ENCODE results near the gene TMED6.

TMED6 gene

DNA sequence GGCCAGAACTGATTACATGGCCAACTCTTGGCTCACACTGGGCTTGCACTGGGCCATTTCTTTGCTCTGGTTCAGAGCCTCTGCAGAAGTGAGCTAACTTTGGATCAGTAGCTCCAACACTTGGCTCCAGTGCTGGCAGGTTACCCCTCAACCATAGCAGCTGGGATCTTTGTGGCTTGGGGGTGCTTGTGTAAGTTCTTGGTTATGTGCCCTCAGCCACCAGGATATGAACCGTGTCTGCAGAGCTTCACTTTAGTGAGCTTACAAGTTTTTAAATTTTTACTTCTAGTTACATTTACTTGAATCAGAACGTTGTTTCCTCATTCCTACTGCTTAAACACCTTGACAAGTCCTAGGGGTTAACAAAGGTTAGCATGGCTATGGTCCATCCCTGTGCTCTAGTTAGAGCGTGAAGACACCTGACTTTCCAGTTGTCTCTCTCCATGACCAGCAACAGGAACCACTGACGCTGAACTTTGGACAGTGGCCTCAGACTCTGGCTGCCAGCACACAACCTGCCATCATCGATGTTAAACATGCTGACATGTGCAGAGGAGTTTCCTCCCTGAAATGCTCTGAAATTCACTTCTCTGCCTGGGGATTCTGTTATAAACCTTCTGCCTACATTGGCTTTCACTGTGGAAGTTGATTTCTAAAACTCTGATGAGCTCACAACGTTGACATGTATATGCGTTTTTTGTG is 25.3 kb downstream of the TMED6 start:
- peaks cover 56 to 89% of the 10 kb centered on the region in 2 donors for H3K36me3 ChIP-seq (replicated peaks in 1 of 2; ENCODE audit: control insufficient read depth in 2 of 2, insufficient read depth in 2 of 2, low read length in 2 of 2)
- H2BK12ac ChIP-seq (ENCODE audit: low read length) = no peak overlapping the region
- peaks cover 26% of the 10 kb centered on the region for H3K79me1 ChIP-seq (ENCODE audit: low read depth, low read length)
- DNase-seq (ENCODE audit: low spot score) = no peak
- no peak overlapping the region for H3K27ac ChIP-seq (replicated peaks; ENCODE audit: low read length)
- H3K23ac ChIP-seq (ENCODE audit: low read depth, low read length, poor library complexity) = no peak overlapping the region
- WGBS, 2 donors (ENCODE audit: extremely low coverage in 2 of 2, insufficient read length in 2 of 2, insufficient replicate concordance in 1 of 2) = no CpG with 5 or more reads among the region's 7 CpGs
- H2BK5ac ChIP-seq (ENCODE audit: low read length) = no peak overlapping the region
- peaks cover 13 to 16% of the 10 kb centered on the region in 2 donors for H3K4me1 ChIP-seq (ENCODE audit: control insufficient read depth in 2 of 2, insufficient read depth in 1 of 2, low read depth in 1 of 2, low read length in 2 of 2)
- H4K91ac ChIP-seq (ENCODE audit: low read depth, low read length, poor library complexity) = no peak overlapping the region
- no peak overlapping the region for H2AK5ac ChIP-seq (ENCODE audit: low read depth, low read length)
- H3K9ac ChIP-seq (ENCODE audit: low read depth, low read length, poor library complexity) = no peak overlapping the region
- peaks cover 0 to 2% of the 10 kb centered on the region in 2 donors for H3K9me3 ChIP-seq (replicated peaks in 1 of 2; ENCODE audit: control insufficient read depth in 2 of 2, insufficient read depth in 1 of 2, low read depth in 1 of 2, low read length in 2 of 2)
- H2BK15ac ChIP-seq (ENCODE audit: low read length) = no peak overlapping the region
- H3K27me3 ChIP-seq (ENCODE audit: control insufficient read depth in 3 of 3, insufficient read depth in 3 of 3, low read depth in 1 of 3, low read length in 3 of 3) = no peaks in the 10 kb centered on the region
- H3K4me3 ChIP-seq (ENCODE audit: low read length in 2 of 2) = no peak overlapping the region
- H3K4me2 ChIP-seq (ENCODE audit: insufficient read depth, low read length, poor library complexity, severe bottlenecking) = no peak overlapping the region
- no peak overlapping the region for H3K14ac ChIP-seq (ENCODE audit: low read length)
- no peak overlapping the region for H2AFZ ChIP-seq (ENCODE audit: low read length)
- H3K4ac ChIP-seq (ENCODE audit: low read length) = no peak overlapping the region
- H2BK120ac ChIP-seq (ENCODE audit: low read depth, low read length) = no peak overlapping the region
- no peak overlapping the region for H4K8ac ChIP-seq (ENCODE audit: low read depth, low read length)
- H3K18ac ChIP-seq (ENCODE audit: low read length) = no peak overlapping the region

DNA sequence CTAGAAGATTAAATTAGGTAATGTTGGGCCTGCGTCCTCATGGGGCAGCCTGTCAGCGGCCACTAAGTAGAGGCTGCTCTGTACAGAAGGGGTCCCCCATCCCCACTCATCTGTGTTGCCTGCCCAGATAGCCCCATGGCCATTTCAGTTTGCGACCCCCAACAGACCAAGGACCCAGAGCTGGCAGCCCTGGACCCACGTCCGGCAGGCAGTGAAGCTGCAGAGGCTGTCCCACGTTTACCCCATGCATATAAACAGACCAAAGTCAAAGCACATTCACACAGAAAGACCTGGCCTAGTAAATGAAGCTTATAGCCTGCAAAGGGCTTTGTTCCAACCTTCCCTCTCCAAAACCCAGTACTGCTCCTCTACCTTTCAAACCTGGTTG is 25.8 kb downstream of the TMED6 start:
- H4K91ac ChIP-seq (ENCODE audit: low read depth, low read length, poor library complexity) = no peak overlapping the region
- H2BK120ac ChIP-seq (ENCODE audit: low read depth, low read length) = no peak overlapping the region
- H3K27ac ChIP-seq (replicated peaks; ENCODE audit: low read length) = no peak overlapping the region
- WGBS, 2 donors (ENCODE audit: extremely low coverage in 2 of 2, insufficient read length in 2 of 2, insufficient replicate concordance in 1 of 2) = no CpG with 5 or more reads among the region's 6 CpGs
- H2AK5ac ChIP-seq (ENCODE audit: low read depth, low read length) = no peak overlapping the region
- H3K27me3 ChIP-seq (ENCODE audit: control insufficient read depth in 3 of 3, insufficient read depth in 3 of 3, low read depth in 1 of 3, low read length in 3 of 3) = no peaks in the 10 kb centered on the region
- H3K79me1 ChIP-seq (ENCODE audit: low read depth, low read length) = peaks cover 26% of the 10 kb centered on the region
- no peak overlapping the region for H3K14ac ChIP-seq (ENCODE audit: low read length)
- no peak overlapping the region for H3K4ac ChIP-seq (ENCODE audit: low read length)
- H3K18ac ChIP-seq (ENCODE audit: low read length) = no peak overlapping the region
- no peak overlapping the region for H3K4me2 ChIP-seq (ENCODE audit: insufficient read depth, low read length, poor library complexity, severe bottlenecking)
- DNase-seq (ENCODE audit: low spot score) = no peak
- no peak overlapping the region for H4K8ac ChIP-seq (ENCODE audit: low read depth, low read length)
- peaks cover 61 to 89% of the 10 kb centered on the region in 2 donors for H3K36me3 ChIP-seq (replicated peaks in 1 of 2; ENCODE audit: control insufficient read depth in 2 of 2, insufficient read depth in 2 of 2, low read length in 2 of 2)
- no peak overlapping the region for H2BK5ac ChIP-seq (ENCODE audit: low read length)
- no peak overlapping the region for H3K23ac ChIP-seq (ENCODE audit: low read depth, low read length, poor library complexity)
- no peak overlapping the region for H2BK12ac ChIP-seq (ENCODE audit: low read length)
- no peak overlapping the region for H2AFZ ChIP-seq (ENCODE audit: low read length)
- H3K9ac ChIP-seq (ENCODE audit: low read depth, low read length, poor library complexity) = no peak overlapping the region
- H3K4me3 ChIP-seq (ENCODE audit: low read length in 2 of 2) = no peak overlapping the region
- H2BK15ac ChIP-seq (ENCODE audit: low read length) = no peak overlapping the region
- H3K4me1 ChIP-seq (ENCODE audit: control insufficient read depth in 2 of 2, insufficient read depth in 1 of 2, low read depth in 1 of 2, low read length in 2 of 2) = peaks cover 11 to 13% of the 10 kb centered on the region in 2 donors
- peaks cover 0 to 2% of the 10 kb centered on the region in 2 donors for H3K9me3 ChIP-seq (replicated peaks in 1 of 2; ENCODE audit: control insufficient read depth in 2 of 2, insufficient read depth in 1 of 2, low read depth in 1 of 2, low read length in 2 of 2)

DNA sequence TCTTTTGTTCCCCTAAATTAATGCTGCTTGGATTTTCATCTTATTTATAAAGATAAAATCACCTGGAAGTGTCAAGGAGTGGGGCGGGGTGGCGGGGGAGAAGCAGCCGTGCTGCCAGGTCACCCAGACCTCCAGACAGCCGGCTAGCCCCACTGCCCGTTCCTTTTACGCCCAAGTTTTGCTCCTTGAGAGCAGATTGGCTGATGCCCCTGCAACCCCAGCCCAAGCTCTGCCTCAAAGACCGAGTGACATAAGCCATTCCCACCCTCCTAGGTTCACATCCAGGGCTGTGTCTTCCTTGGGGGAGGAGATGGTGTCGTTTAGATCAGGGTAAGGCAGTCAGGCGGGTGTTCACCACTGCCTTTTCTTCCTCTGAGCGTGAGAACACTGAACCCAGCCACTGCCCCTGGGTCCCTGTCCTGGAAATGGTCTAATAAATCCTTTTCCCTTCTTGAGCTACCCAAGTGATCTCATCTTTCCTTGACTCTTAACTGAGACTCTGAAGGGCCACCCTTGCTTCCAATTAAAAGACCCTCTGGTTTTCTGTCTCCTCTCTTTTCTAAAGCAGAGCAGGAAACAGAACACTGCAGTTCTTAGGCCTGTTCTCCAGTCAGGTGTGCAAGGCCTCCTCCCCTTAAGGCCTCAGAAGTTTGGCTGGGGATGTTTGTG is 26.9 kb downstream of the TMED6 start:
- no CpG with 5 or more reads among the region's 10 CpGs for WGBS, 2 donors (ENCODE audit: extremely low coverage in 2 of 2, insufficient read length in 2 of 2, insufficient replicate concordance in 1 of 2)
- Histone ChIP-seq H2BK12ac (ENCODE audit: low read length) (no peak overlapping the region), H3K27ac (replicated peaks; ENCODE audit: low read length) (no peak overlapping the region), H3K4me2 (ENCODE audit: insufficient read depth, low read length, poor library complexity, severe bottlenecking) (no peak overlapping the region), H3K4me1 (ENCODE audit: control insufficient read depth in 2 of 2, insufficient read depth in 1 of 2, low read depth in 1 of 2, low read length in 2 of 2) (peaks cover 8 to 13% of the 10 kb centered on the region in 2 donors), H2BK120ac (ENCODE audit: low read depth, low read length) (no peak overlapping the region), H2BK5ac (ENCODE audit: low read length) (no peak overlapping the region), H2AFZ (ENCODE audit: low read length) (no peak overlapping the region), H3K14ac (ENCODE audit: low read length) (no peak overlapping the region), H2AK5ac (ENCODE audit: low read depth, low read length) (no peak overlapping the region), H3K36me3 (replicated peaks in 1 of 2; ENCODE audit: control insufficient read depth in 2 of 2, insufficient read depth in 2 of 2, low read length in 2 of 2) (peaks cover 72 to 98% of the 10 kb centered on the region in 2 donors), H3K79me1 (ENCODE audit: low read depth, low read length) (peaks cover 21% of the 10 kb centered on the region), H2BK15ac (ENCODE audit: low read length) (no peak overlapping the region), H3K23ac (ENCODE audit: low read depth, low read length, poor library complexity) (no peak overlapping the region), H4K8ac (ENCODE audit: low read depth, low read length) (no peak overlapping the region), H3K9ac (ENCODE audit: low read depth, low read length, poor library complexity) (no peak overlapping the region), H4K91ac (ENCODE audit: low read depth, low read length, poor library complexity) (no peak overlapping the region), H3K27me3 (ENCODE audit: control insufficient read depth in 3 of 3, insufficient read depth in 3 of 3, low read depth in 1 of 3, low read length in 3 of 3) (no peaks in the 10 kb centered on the region), H3K4me3 (ENCODE audit: low read length in 2 of 2) (no peak overlapping the region), H3K9me3 (replicated peaks in 1 of 2; ENCODE audit: control insufficient read depth in 2 of 2, insufficient read depth in 1 of 2, low read depth in 1 of 2, low read length in 2 of 2) (peaks cover 0 to 2% of the 10 kb centered on the region in 2 donors), H3K18ac (ENCODE audit: low read length) (no peak overlapping the region), H3K4ac (ENCODE audit: low read length) (no peak overlapping the region)
- DNase-seq (ENCODE audit: low spot score) = no peak

DNA sequence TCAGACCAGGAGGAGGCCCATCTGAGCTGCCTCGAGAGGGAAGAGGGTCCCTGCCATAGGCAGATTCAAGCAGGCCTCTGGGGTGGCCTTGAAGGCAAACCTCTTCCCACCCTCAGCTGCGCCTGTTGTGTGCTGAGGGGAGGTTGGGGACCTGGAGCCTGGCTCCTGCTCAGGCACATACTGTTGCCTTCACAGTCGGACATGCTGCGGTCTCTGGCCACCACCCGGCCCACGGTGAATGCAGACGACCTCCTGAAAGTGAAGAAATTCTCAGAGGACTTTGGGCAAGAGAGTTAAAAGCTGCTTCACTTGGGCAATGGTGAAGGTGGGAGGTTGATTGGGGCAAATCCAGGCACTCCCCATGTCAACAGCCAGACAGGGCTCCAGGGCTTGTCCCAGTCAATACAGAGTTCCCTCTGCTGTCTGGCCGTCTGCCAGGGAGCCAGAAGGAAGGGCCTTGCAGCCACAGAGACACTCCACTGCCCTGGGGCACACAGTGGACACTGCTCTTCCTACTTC is 27.5 kb downstream of the TMED6 start:
- H3K18ac ChIP-seq (ENCODE audit: low read length) = no peak overlapping the region
- peaks cover 77 to 98% of the 10 kb centered on the region in 2 donors for H3K36me3 ChIP-seq (replicated peaks in 1 of 2; ENCODE audit: control insufficient read depth in 2 of 2, insufficient read depth in 2 of 2, low read length in 2 of 2)
- no peak overlapping the region for H4K91ac ChIP-seq (ENCODE audit: low read depth, low read length, poor library complexity)
- no peak overlapping the region for H3K23ac ChIP-seq (ENCODE audit: low read depth, low read length, poor library complexity)
- DNase-seq (ENCODE audit: low spot score) = no peak
- no peak overlapping the region for H2BK120ac ChIP-seq (ENCODE audit: low read depth, low read length)
- H2BK5ac ChIP-seq (ENCODE audit: low read length) = no peak overlapping the region
- no peak overlapping the region for H3K27ac ChIP-seq (replicated peaks; ENCODE audit: low read length)
- peaks cover 17% of the 10 kb centered on the region for H3K79me1 ChIP-seq (ENCODE audit: low read depth, low read length)
- H4K8ac ChIP-seq (ENCODE audit: low read depth, low read length) = no peak overlapping the region
- no peak overlapping the region for H3K4me3 ChIP-seq (ENCODE audit: low read length in 2 of 2)
- H3K14ac ChIP-seq (ENCODE audit: low read length) = no peak overlapping the region
- no peak overlapping the region for H2BK12ac ChIP-seq (ENCODE audit: low read length)
- no peak overlapping the region for H3K9ac ChIP-seq (ENCODE audit: low read depth, low read length, poor library complexity)
- H2AFZ ChIP-seq (ENCODE audit: low read length) = no peak overlapping the region
- no peak overlapping the region for H3K4ac ChIP-seq (ENCODE audit: low read length)
- peaks cover 2 to 7% of the 10 kb centered on the region in 2 donors for H3K4me1 ChIP-seq (ENCODE audit: control insufficient read depth in 2 of 2, insufficient read depth in 1 of 2, low read depth in 1 of 2, low read length in 2 of 2)
- H2BK15ac ChIP-seq (ENCODE audit: low read length) = no peak overlapping the region
- peaks cover 0 to 2% of the 10 kb centered on the region in 2 donors for H3K9me3 ChIP-seq (replicated peaks in 1 of 2; ENCODE audit: control insufficient read depth in 2 of 2, insufficient read depth in 1 of 2, low read depth in 1 of 2, low read length in 2 of 2)
- H3K27me3 ChIP-seq (ENCODE audit: control insufficient read depth in 3 of 3, insufficient read depth in 3 of 3, low read depth in 1 of 3, low read length in 3 of 3) = no peaks in the 10 kb centered on the region
- H3K4me2 ChIP-seq (ENCODE audit: insufficient read depth, low read length, poor library complexity, severe bottlenecking) = no peak overlapping the region
- no CpG with 5 or more reads among the region's 8 CpGs for WGBS, 2 donors (ENCODE audit: extremely low coverage in 2 of 2, insufficient read length in 2 of 2, insufficient replicate concordance in 1 of 2)
- no peak overlapping the region for H2AK5ac ChIP-seq (ENCODE audit: low read depth, low read length)

Data from neuronal stem cell (in vitro differentiated cells).